Measurements from ENCODE around the gene GPC5. TPM values are rescaled to one million over a fixed set of nuclear protein-coding genes. Genes with fewer than 3 reads are reported as not detected.

Gene GPC5
- polyA plus RNA-seq, 12 donors = 0.23 to 1.4 (median 0.50) TPM; not detected in 2

- no peak for DNase-seq
Measured at GRCh38 chr13:91709180-91709579, 310.8 kb downstream of the GPC5 start.

- no peak for DNase-seq
Measured at GRCh38 chr13:91710733-91711132, 312.3 kb downstream of the GPC5 start.

- DNase-seq = no peak
Measured at GRCh38 chr13:91714855-91715254, 316.4 kb downstream of the GPC5 start.

- no peak for DNase-seq
Measured at GRCh38 chr13:91716436-91717065, 318.1 kb downstream of the GPC5 start.

GRCh38 chr13:91719033-91719432 lies 320.6 kb downstream of the GPC5 start:
- no peak for DNase-seq

GRCh38 chr13:91721413-91721812 lies 323.0 kb downstream of the GPC5 start:
- no peak for DNase-seq

GRCh38 chr13:91722267-91722884 lies 324.0 kb downstream of the GPC5 start:
- DNase-seq = peak; percentile 26

GRCh38 chr13:91724591-91724990 lies 326.2 kb downstream of the GPC5 start:
- DNase-seq = no peak

- DNase-seq = no peak
Measured at GRCh38 chr13:91725646-91726045, 327.2 kb downstream of the GPC5 start.

GRCh38 chr13:91726671-91727070 lies 328.2 kb downstream of the GPC5 start:
- DNase-seq = no peak

GRCh38 chr13:91729859-91730258 lies 331.4 kb downstream of the GPC5 start:
- no peak for DNase-seq

- no peak for DNase-seq
Measured at GRCh38 chr13:91739751-91740150, 341.3 kb downstream of the GPC5 start.

GRCh38 chr13:91740756-91741155 lies 342.3 kb downstream of the GPC5 start:
- peak; percentile 11 for DNase-seq

GRCh38 chr13:91741925-91742324 lies 343.5 kb downstream of the GPC5 start:
- DNase-seq = no peak

- no peak for DNase-seq
Measured at GRCh38 chr13:91744284-91744683, 345.9 kb downstream of the GPC5 start.

GRCh38 chr13:91745967-91746366 lies 347.5 kb downstream of the GPC5 start:
- DNase-seq = no peak

GRCh38 chr13:91747186-91747585 lies 348.8 kb downstream of the GPC5 start:
- DNase-seq = no peak

GRCh38 chr13:91748416-91749089 lies 350.1 kb downstream of the GPC5 start:
- DNase-seq = no peak

GRCh38 chr13:91758724-91759123 lies 360.3 kb downstream of the GPC5 start:
- DNase-seq = no peak

GRCh38 chr13:91762957-91763356 lies 364.5 kb downstream of the GPC5 start:
- DNase-seq = no peak

GRCh38 chr13:91764527-91764926 lies 366.1 kb downstream of the GPC5 start:
- no peak for DNase-seq

- no peak for DNase-seq
Measured at GRCh38 chr13:91767651-91768050, 369.2 kb downstream of the GPC5 start.

GRCh38 chr13:91768746-91769145 lies 370.3 kb downstream of the GPC5 start:
- no peak for DNase-seq

All from muscle of arm (tissue), 12 donors.